K562 (cell line): ENCODE results near the gene LCNL1. TPM values are rescaled to one million over a fixed set of nuclear protein-coding genes. Genes with fewer than 3 reads are reported as not detected.

Experiments used
- ATAC-seq: fragments of 200-7000 bp; cut with Tn5 transposase; 3 replicates; pipeline ENCODE4 v1.9.1; 2020; ENCODE audit warnings: moderate library complexity
- BruUV-seq: library from RNA; stranded (reverse); fragments of 400-500 nt; replicated peaks from 2 replicates; lab custom pipeline; 2021; lab: Mats Ljungman, UMichigan
- CTCF ChIA-PET: fragments of 300-600 bp; formaldehyde crosslinking; extraction: SDS; loops from one replicate; lab custom pipeline; 2021; ENCODE audit warnings: low intra/inter-chr PET ratio; lab: Yijun Ruan, JAX
- POLR2A ChIA-PET: fragments of 300-600, 350-650 bp; sonication (Branson Sonifier 250); formaldehyde crosslinking; extraction: SDS; loops from one replicate; lab custom pipeline; 2021; ENCODE audit warnings: antibody characterized with exemption, inconsistent platforms; lab: Yijun Ruan, JAX
- DNase-seq, 4 experiments: peaks; one replicate each; pipeline versions ENCODE4 v3.0.0 to v3.0.0-alpha.2; 2011 to 2018; ENCODE audit warnings: low spot score in 3 of 4, mixed read lengths in 3 of 4; ENCODE audit errors: extremely low read depth in 1 of 4
- FAIRE-seq: peaks from 2 replicates; lab custom pipeline; 2011; peaks lifted over from hg19 to GRCh38; lab: Jason Lieb, UNC
- H2AFZ ChIP-seq: 2 replicates; pipeline ENCODE4 v1.6.0; 2011; ENCODE audit warnings: low read depth, low read length, control low read depth, inconsistent platforms
- H3K27ac ChIP-seq: fragments of 200-600 bp; 3 replicates; pipeline ENCODE4 v1.8.0; 2011; ENCODE audit warnings: low read depth, mild to moderate bottlenecking, control low read depth, inconsistent platforms, low read length, moderate library complexity, mixed read lengths; ENCODE audit errors: extremely low read depth
- H3K27me3 ChIP-seq, 2 experiments: fragments of 300-600 bp in 1 of 2; 2 replicates in 1 of 2; 3 replicates in 1 of 2; pipeline versions ENCODE4 v1.6.0 to v1.8.0; 2011; ENCODE audit warnings: inconsistent platforms in 2 of 2, low read length in 2 of 2, mild to moderate bottlenecking in 1 of 2, mixed read lengths in 1 of 2, moderate library complexity in 1 of 2; ENCODE audit not compliant: control insufficient read depth in 2 of 2, insufficient read depth in 2 of 2
- H3K36me3 ChIP-seq: fragments of 300-600 bp; 3 replicates; pipeline ENCODE4 v1.8.0; 2011; ENCODE audit warnings: mild to moderate bottlenecking, low read length, inconsistent platforms; ENCODE audit not compliant: control insufficient read depth, insufficient read depth
- H3K4me1 ChIP-seq, 2 experiments: fragments of 200-600 bp in 1 of 2; replicated peaks in 1 of 2; 2 replicates in 1 of 2; 3 replicates in 1 of 2; pipeline versions ENCODE4 v1.5.1 to v1.8.0; 2011; ENCODE audit warnings: inconsistent platforms in 2 of 2, low read length in 2 of 2, mild to moderate bottlenecking in 1 of 2, mixed read lengths in 1 of 2, moderate library complexity in 1 of 2; ENCODE audit not compliant: control insufficient read depth in 2 of 2, insufficient read depth in 2 of 2
- H3K4me2 ChIP-seq: 2 replicates; pipeline ENCODE4 v1.6.1; 2011; ENCODE audit warnings: low read length, control low read depth, inconsistent platforms, mixed read lengths; ENCODE audit not compliant: insufficient read depth
- H3K4me3 ChIP-seq: fragments of 200-600 bp; sonication (generic), shearing (Covaris generic); 2 replicates; pipeline ENCODE4 v1.5.1; 2016; ENCODE audit warnings: control low read depth, inconsistent platforms
- H3K79me2 ChIP-seq: fragments of 200-600 bp; 3 replicates; pipeline ENCODE4 v1.8.0; 2011; ENCODE audit warnings: low read length, inconsistent platforms; ENCODE audit not compliant: control insufficient read depth, insufficient read depth
- H3K9ac ChIP-seq, 2 experiments: 2 replicates each; pipeline versions ENCODE4 v1.6.0 to v1.6.1; 2011; ENCODE audit warnings: low read depth in 2 of 2, low read length in 2 of 2, control low read depth in 1 of 2, inconsistent platforms in 1 of 2, mild to moderate bottlenecking in 1 of 2, mixed read lengths in 1 of 2; ENCODE audit not compliant: insufficient read depth in 1 of 2
- H3K9me1 ChIP-seq: one replicate; pipeline ENCODE4 v1.6.0; 2011; ENCODE audit warnings: inconsistent platforms, mild to moderate bottlenecking, low read length, moderate library complexity; ENCODE audit not compliant: control insufficient read depth, insufficient read depth
- H3K9me3 ChIP-seq: replicated peaks from 2 replicates; pipeline ENCODE4 v1.5.1; 2011; ENCODE audit warnings: low read depth, low read length, inconsistent platforms; ENCODE audit not compliant: control insufficient read depth, insufficient read depth
- H4K20me1 ChIP-seq: replicated peaks from 2 replicates; pipeline ENCODE4 v1.6.1; 2011; ENCODE audit warnings: low read length, inconsistent platforms, mixed read lengths; ENCODE audit not compliant: control insufficient read depth, insufficient read depth
- ASH1L ChIP-seq: fragments of 450-650 bp; IDR thresholded peaks from 2 replicates; pipeline ENCODE4 v1.6.1; 2018; ENCODE audit warnings: borderline replicate concordance, mild to moderate bottlenecking, low read depth; ENCODE audit not compliant: partially characterized antibody
- EGR1 ChIP-seq: fragments of 450-650 bp; conservative IDR thresholded peaks from 2 replicates; pipeline ENCODE4 v1.6.1; 2017; ENCODE audit warnings: mild to moderate bottlenecking
- EHMT2 ChIP-seq: fragments of 450-650 bp; IDR thresholded peaks from 2 replicates; pipeline ENCODE4 v1.6.1; 2018; ENCODE audit warnings: antibody characterized with exemption
- KDM1A ChIP-seq, 2 experiments: fragments of 450-650 bp; IDR thresholded peaks; 2 replicates each; pipeline ENCODE4 v1.6.1; 2016; ENCODE audit warnings: mild to moderate bottlenecking in 2 of 2
- PBX2 ChIP-seq, 2 experiments: IDR thresholded peaks in 1 of 2; conservative IDR thresholded peaks in 1 of 2; 2 replicates each; pipeline ENCODE4 v1.6.1; 2016; ENCODE audit warnings: low read depth in 2 of 2, mild to moderate bottlenecking in 1 of 2, missing compliant biosample characterization in 1 of 2, missing genetic modification characterization in 1 of 2, moderate library complexity in 1 of 2
- WGBS: fragments of 100-300 bp; shearing (Covaris generic); methylation state at CpG from one replicate; pipeline ENCODE4 v1.1.6; 2016; ENCODE audit warnings: low coverage, mixed read lengths; ENCODE audit not compliant: insufficient coverage; ENCODE audit errors: missing lambda C conversion rate; 5-methylcytosine and 5-hydroxymethylcytosine counted together
- in situ Hi-C: fragments of 300-500 bp; cut with MboI; formaldehyde crosslinking; loops from 4 replicates; pipeline ENCODE4 v1.15.0; 2018; ENCODE audit warnings: inconsistent platforms, mixed read lengths
- intact Hi-C: fragments of 100-400 bp; cut with micrococcal nuclease; formaldehyde crosslinking; loops from 2 replicates; pipeline ENCODE4 v1.14.2; 2022
- polyA plus RNA-seq, 8 experiments: library from polyadenylated mRNA; depleted of rRNA in 4 of 8; stranded (reverse) in 5 of 8; unstranded in 3 of 8; fragments of >200 nt; fragmentation: Nextera tagmentation in 2 of 8; fragmentation: Illumina TruSeq in 1 of 8; extraction: Ambion mirVana in 2 of 8; extraction: Trizol in 1 of 8; gene quantifications; 2 replicates each; pipeline versions ENCODE4 v1.2.1 to v1.2.3, GENCODE V29; 2011 to 2014; ENCODE audit warnings: inconsistent platforms in 1 of 8, missing spikeins in 1 of 8
- total RNA-seq, 7 experiments: library from RNA; depleted of rRNA in 6 of 7; stranded (reverse); fragments of >200 nt in 6 of 7; fragmentation: Illumina TruSeq in 2 of 7; extraction: Trizol in 2 of 7; gene quantifications; 2 replicates each; pipeline versions ENCODE4 v1.2.1 to v1.2.3, GENCODE V29; 2011 to 2021; ENCODE audit warnings: low replicate concordance in 1 of 7

The LCNL1 gene
- total and polyA plus RNA-seq, 9 of the 15 experiments (the other 6 are each of a cell fraction or from before 2014, with no cell fraction given): 0.04 to 0.16 (median 0.04) TPM; not detected in 4

GRCh38 chr9:136956604-136957003 is 26.2 kb upstream of the LCNL1 start:
- H3K27me3 ChIP-seq: peaks cover 2 to 7% of the 10 kb centered on the region in 2 experiments; a peak in 3 of 5 replicates
- intact Hi-C loops: no loop called here
- no peak overlapping the region for H3K4me3 ChIP-seq
- BruUV-seq: no TSS peak
- ChIA-PET CTCF (no interaction called here), POLR2A (interaction anchor here (0.7 kb wide), 1 partner anchor 103 kb away, joined by 3 read pairs; no protein-coding TSS in a partner anchor)
- H3K4me1 ChIP-seq: peaks cover 0 to 65% of the 10 kb centered on the region in 2 experiments; a peak in 2 of 5 replicates
- H4K20me1 ChIP-seq: 0 out of 2 replicates have a peak, but pooled peaks cover 4% of the 10 kb centered on the region
- DNase-seq: no peak
- H2AFZ ChIP-seq: no peak overlapping the region
- no peaks in the 10 kb centered on the region for H3K9me1 ChIP-seq
- H3K27ac ChIP-seq: no peak overlapping the region
- ATAC-seq: no peak
- no peaks in the 10 kb centered on the region for H3K9me3 ChIP-seq
- no peak for FAIRE-seq
- no peaks in the 10 kb centered on the region for H3K36me3 ChIP-seq
- 4% methylated on average over 4 of the region's 4 CpGs for WGBS
- in situ Hi-C loops: no loop called here
- no peaks in the 10 kb centered on the region for H3K79me2 ChIP-seq
- no peak overlapping the region for H3K9ac ChIP-seq
- TF ChIP-seq PBX2 (CRISPR knock-in tag; IDR thresholded peaks at IDR 0.05; ENCODE audit: low read depth) (no peak), PBX2 (tag; conservative IDR thresholded peaks at IDR 0.05; ENCODE audit: low read depth) (peak; percentile 15; the same call in 1 of the 2 replicates), ASH1L (no peak), KDM1A (IDR thresholded peaks at IDR 0.05) (peak; percentile 27 to 54; a peak in 2 of 4 replicates), EHMT2 (peak; percentile 84; the same call in 1 of the 2 replicates), EGR1 (peak; percentile 81)
- H3K4me2 ChIP-seq: no peak overlapping the region
